Neural cell (in vitro differentiated cells): Measurements from ENCODE around the gene ATL1. TPM values are rescaled to one million over a fixed set of nuclear protein-coding genes. Genes with fewer than 3 reads are reported as not detected.
A peak's percentile ranks its signal among the peaks of the same experiment; 100 is the strongest.

ENCODE experiments used
- H2AFZ ChIP-seq: fragments of 200-600, 300-800 bp; sonication (generic), shearing (Covaris generic); 2 replicates; pipeline ENCODE4 v1.6.0; 2014; ENCODE audit warnings: low read depth, mild to moderate bottlenecking, antibody characterized with exemption, low read length, moderate library complexity
- H3F3A ChIP-seq: fragments of 200-600 bp; shearing (Covaris generic); 2 replicates; pipeline ENCODE4 v1.6.1; 2016; ENCODE audit warnings: mild to moderate bottlenecking, moderate library complexity, mixed read lengths, antibody characterized with exemption, low read length; ENCODE audit not compliant: insufficient read depth, poor library complexity, severe bottlenecking
- H3K27ac ChIP-seq: fragments of 200-600, 300-800 bp; sonication (generic), shearing (Covaris generic); 2 replicates; pipeline ENCODE4 v1.5.1; 2014; ENCODE audit warnings: mild to moderate bottlenecking, low read length, moderate library complexity
- H3K27me3 ChIP-seq: fragments of 300-800, 200-600 bp; sonication (generic), shearing (Covaris generic); 2 replicates; pipeline ENCODE4 v1.6.0; 2014; ENCODE audit warnings: mild to moderate bottlenecking, low read depth, low read length, moderate library complexity; ENCODE audit not compliant: insufficient read depth
- H3K36me3 ChIP-seq: fragments of 300-800, 200-600 bp; sonication (generic), shearing (Covaris generic); 2 replicates; pipeline ENCODE4 v1.5.1; 2014; ENCODE audit warnings: mild to moderate bottlenecking, antibody characterized with exemption, low read length, moderate library complexity; ENCODE audit not compliant: insufficient read depth
- H3K4me2 ChIP-seq: fragments of 300-800, 200-600 bp; sonication (generic), shearing (Covaris generic); 2 replicates; pipeline ENCODE4 v1.6.0; 2014; ENCODE audit warnings: mild to moderate bottlenecking, low read length
- H3K4me3 ChIP-seq: fragments of 300-800, 200-600 bp; sonication (generic), shearing (Covaris generic); 2 replicates; pipeline ENCODE4 v1.5.1; 2014; ENCODE audit warnings: mild to moderate bottlenecking, low read length, moderate library complexity
- H3K79me2 ChIP-seq: fragments of 200-600 bp; shearing (Covaris generic); replicated peaks from 2 replicates; pipeline ENCODE4 v1.6.0; 2014; ENCODE audit warnings: mild to moderate bottlenecking, low read length, moderate library complexity; ENCODE audit not compliant: insufficient read depth
- H3K9ac ChIP-seq: fragments of 300-800, 200-600 bp; sonication (generic), shearing (Covaris generic); 2 replicates; pipeline ENCODE4 v1.6.1; 2016; ENCODE audit warnings: mild to moderate bottlenecking, low read length, mixed read lengths
- H3K9me2 ChIP-seq: fragments of 200-600 bp; shearing (Covaris generic); 2 replicates; pipeline ENCODE4 v1.6.1; 2016; ENCODE audit warnings: mild to moderate bottlenecking, low read length, mixed read lengths; ENCODE audit not compliant: insufficient read depth
- H3K9me3 ChIP-seq: fragments of 200-600, 300-800 bp; sonication (generic), shearing (Covaris generic); 2 replicates; pipeline ENCODE4 v1.6.1; 2016; ENCODE audit warnings: mild to moderate bottlenecking, mixed run types, low read length, moderate library complexity, mixed read lengths
- H4K20me1 ChIP-seq: fragments of 200-600 bp; shearing (Covaris generic); 2 replicates; pipeline ENCODE4 v1.6.1; 2016; ENCODE audit warnings: mild to moderate bottlenecking, mixed run types; ENCODE audit not compliant: insufficient read depth
- EZH2 ChIP-seq: fragments of 200-600, 300-800 bp; shearing (Covaris generic), sonication (generic); IDR thresholded peaks from 2 replicates; pipeline ENCODE4 v1.6.1; 2014; ENCODE audit warnings: antibody characterized with exemption, low read length, borderline replicate concordance, mild to moderate bottlenecking; ENCODE audit not compliant: insufficient read depth, poor library complexity, severe bottlenecking
- MXI1 ChIP-seq: fragments of 450-650 bp; conservative IDR thresholded peaks from 2 replicates; pipeline ENCODE4 v1.6.1; 2014; ENCODE audit warnings: antibody characterized with exemption, mild to moderate bottlenecking; ENCODE audit not compliant: poor library complexity, severe bottlenecking
- RAD21 ChIP-seq: fragments of 450-650 bp; conservative IDR thresholded peaks from 2 replicates; pipeline ENCODE4 v1.6.1; 2014; ENCODE audit warnings: antibody characterized with exemption, mild to moderate bottlenecking, moderate library complexity
- SMC3 ChIP-seq: fragments of 450-650 bp; conservative IDR thresholded peaks from 2 replicates; pipeline ENCODE4 v1.6.1; 2014; ENCODE audit warnings: antibody characterized with exemption, mild to moderate bottlenecking, moderate library complexity; ENCODE audit not compliant: poor library complexity
- TAF1 ChIP-seq: IDR thresholded peaks from 2 replicates; pipeline ENCODE4 v1.6.1; 2012; ENCODE audit warnings: low read depth
- polyA plus RNA-seq: library from polyadenylated mRNA; depleted of rRNA; stranded (reverse); fragments of >200 nt; gene quantifications from 2 replicates; pipeline ENCODE4 v1.2.3, GENCODE V29; 2014
- TF ChIP-seq, protein P1 (sequence below): fragments of 450-650 bp; IDR thresholded peaks from 2 replicates; pipeline ENCODE4 v1.5.1; 2014; ENCODE audit warnings: antibody characterized with exemption, mild to moderate bottlenecking, moderate library complexity; ENCODE audit not compliant: poor library complexity, severe bottlenecking
- TF ChIP-seq, protein P2 (sequence below): IDR thresholded peaks from 2 replicates; pipeline ENCODE4 v1.6.1; 2012; ENCODE audit warnings: borderline replicate concordance

Gene ATL1
- polyA plus RNA-seq, 1 donor from 2014 or later, result 70.4 TPM

DNA sequence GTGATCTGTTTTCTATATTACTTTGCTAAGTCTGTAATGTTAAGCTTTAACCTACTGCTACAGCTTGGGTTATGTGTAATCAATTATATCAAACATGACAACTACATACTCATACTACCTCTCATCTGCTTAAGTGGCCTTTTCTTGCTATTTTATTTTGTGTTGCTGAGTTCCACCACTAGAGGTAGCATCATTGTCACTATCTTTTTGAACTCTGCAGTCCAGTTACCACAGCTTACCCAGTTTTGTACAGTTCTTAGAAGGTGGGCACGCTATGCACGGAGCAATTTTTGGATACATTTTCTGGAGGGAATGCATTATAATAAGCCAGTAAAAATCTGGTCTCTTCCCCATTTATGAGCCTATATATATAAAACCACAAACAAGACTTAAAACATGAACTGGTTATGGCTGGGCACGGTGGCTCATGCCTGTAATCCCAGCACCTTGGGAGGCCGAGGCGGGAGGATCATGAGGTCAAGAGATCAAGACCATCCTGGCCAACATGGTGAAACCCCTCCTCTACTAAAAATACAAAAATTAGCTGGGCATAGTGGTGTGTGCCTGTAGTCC, 59.7 kb downstream of the ATL1 start:
- no peak overlapping the region for H3K4me2 ChIP-seq
- H2AFZ ChIP-seq, result no peak overlapping the region
- no peak overlapping the region for H3K9ac ChIP-seq
- no peaks in the 10 kb centered on the region for H3K79me2 ChIP-seq
- no peaks in the 10 kb centered on the region for H3K27me3 ChIP-seq
- no peak overlapping the region for H3K4me3 ChIP-seq
- no peaks in the 10 kb centered on the region for H3F3A ChIP-seq
- TF ChIP-seq SMC3 (no peak), RAD21 (peak; percentile 36), TAF1 (no peak), EZH2 (no peak)
- TF ChIP-seq, protein P1, sequence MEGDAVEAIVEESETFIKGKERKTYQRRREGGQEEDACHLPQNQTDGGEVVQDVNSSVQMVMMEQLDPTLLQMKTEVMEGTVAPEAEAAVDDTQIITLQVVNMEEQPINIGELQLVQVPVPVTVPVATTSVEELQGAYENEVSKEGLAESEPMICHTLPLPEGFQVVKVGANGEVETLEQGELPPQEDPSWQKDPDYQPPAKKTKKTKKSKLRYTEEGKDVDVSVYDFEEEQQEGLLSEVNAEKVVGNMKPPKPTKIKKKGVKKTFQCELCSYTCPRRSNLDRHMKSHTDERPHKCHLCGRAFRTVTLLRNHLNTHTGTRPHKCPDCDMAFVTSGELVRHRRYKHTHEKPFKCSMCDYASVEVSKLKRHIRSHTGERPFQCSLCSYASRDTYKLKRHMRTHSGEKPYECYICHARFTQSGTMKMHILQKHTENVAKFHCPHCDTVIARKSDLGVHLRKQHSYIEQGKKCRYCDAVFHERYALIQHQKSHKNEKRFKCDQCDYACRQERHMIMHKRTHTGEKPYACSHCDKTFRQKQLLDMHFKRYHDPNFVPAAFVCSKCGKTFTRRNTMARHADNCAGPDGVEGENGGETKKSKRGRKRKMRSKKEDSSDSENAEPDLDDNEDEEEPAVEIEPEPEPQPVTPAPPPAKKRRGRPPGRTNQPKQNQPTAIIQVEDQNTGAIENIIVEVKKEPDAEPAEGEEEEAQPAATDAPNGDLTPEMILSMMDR, result peak; percentile 57
- no peaks in the 10 kb centered on the region for H3K9me3 ChIP-seq
- H3K36me3 ChIP-seq, result peaks cover 14% of the 10 kb centered on the region
- no peaks in the 10 kb centered on the region for H4K20me1 ChIP-seq
- H3K27ac ChIP-seq, result no peak overlapping the region
- H3K9me2 ChIP-seq, result no peaks in the 10 kb centered on the region

DNA sequence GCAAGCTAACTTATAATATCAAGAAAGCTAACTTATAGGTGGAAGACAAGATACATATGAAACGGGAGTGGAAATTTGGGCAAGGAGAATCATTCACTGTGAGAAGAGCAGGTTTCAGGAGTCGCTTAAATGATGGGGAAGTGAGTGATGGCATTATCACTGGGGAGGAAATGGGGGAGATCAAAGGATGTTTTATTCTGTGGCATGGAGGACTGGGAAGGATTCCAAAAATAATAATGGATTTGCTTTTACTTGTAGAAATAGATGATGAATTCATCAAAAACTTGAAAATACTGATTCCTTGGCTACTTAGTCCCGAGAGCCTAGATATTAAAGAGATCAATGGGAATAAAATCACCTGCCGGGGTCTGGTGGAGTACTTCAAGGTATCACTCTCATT, 60.4 kb downstream of the ATL1 start:
- no peak overlapping the region for H3K4me2 ChIP-seq
- TF ChIP-seq MXI1 (no peak), EZH2 (no peak), RAD21 (no peak)
- TF ChIP-seq, protein P1, result no peak
- H3K9ac ChIP-seq, result no peak overlapping the region
- H4K20me1 ChIP-seq, result no peaks in the 10 kb centered on the region
- no peaks in the 10 kb centered on the region for H3F3A ChIP-seq
- no peaks in the 10 kb centered on the region for H3K9me2 ChIP-seq
- no peak overlapping the region for H3K4me3 ChIP-seq
- H3K27me3 ChIP-seq, result no peaks in the 10 kb centered on the region
- no peaks in the 10 kb centered on the region for H3K9me3 ChIP-seq
- peaks cover 14% of the 10 kb centered on the region for H3K36me3 ChIP-seq
- H2AFZ ChIP-seq, result no peak overlapping the region
- no peaks in the 10 kb centered on the region for H3K79me2 ChIP-seq
- no peak overlapping the region for H3K27ac ChIP-seq

DNA sequence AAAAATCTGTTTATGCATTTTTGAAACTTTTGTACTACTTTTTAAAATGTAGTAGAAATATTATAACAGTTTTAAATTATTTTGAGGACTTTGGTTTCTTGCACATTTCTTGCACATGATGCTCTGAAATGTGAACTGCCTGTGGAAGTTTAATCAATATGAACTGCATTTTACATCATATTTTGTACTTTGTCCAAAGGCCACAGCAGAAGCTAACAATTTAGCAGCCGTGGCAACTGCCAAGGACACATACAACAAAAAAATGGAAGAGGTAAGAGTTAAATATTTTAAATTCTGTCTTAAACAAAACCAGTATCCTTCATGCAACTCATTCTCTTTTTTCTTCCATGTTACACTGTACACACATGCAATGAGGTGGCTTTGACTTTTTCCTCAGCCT, 63.0 kb downstream of the ATL1 start:
- Histone ChIP-seq H3K4me2 (no peak overlapping the region), H3K27ac (no peak overlapping the region), H2AFZ (no peak overlapping the region), H3K79me2 (no peaks in the 10 kb centered on the region), H3K9me2 (no peaks in the 10 kb centered on the region), H3K27me3 (no peaks in the 10 kb centered on the region), H3F3A (no peaks in the 10 kb centered on the region), H3K4me3 (no peak overlapping the region), H3K9me3 (no peaks in the 10 kb centered on the region), H4K20me1 (no peaks in the 10 kb centered on the region), H3K36me3 (no peaks in the 10 kb centered on the region), H3K9ac (no peak overlapping the region)
- no peak for TF ChIP-seq RAD21
- TF ChIP-seq, protein P2, sequence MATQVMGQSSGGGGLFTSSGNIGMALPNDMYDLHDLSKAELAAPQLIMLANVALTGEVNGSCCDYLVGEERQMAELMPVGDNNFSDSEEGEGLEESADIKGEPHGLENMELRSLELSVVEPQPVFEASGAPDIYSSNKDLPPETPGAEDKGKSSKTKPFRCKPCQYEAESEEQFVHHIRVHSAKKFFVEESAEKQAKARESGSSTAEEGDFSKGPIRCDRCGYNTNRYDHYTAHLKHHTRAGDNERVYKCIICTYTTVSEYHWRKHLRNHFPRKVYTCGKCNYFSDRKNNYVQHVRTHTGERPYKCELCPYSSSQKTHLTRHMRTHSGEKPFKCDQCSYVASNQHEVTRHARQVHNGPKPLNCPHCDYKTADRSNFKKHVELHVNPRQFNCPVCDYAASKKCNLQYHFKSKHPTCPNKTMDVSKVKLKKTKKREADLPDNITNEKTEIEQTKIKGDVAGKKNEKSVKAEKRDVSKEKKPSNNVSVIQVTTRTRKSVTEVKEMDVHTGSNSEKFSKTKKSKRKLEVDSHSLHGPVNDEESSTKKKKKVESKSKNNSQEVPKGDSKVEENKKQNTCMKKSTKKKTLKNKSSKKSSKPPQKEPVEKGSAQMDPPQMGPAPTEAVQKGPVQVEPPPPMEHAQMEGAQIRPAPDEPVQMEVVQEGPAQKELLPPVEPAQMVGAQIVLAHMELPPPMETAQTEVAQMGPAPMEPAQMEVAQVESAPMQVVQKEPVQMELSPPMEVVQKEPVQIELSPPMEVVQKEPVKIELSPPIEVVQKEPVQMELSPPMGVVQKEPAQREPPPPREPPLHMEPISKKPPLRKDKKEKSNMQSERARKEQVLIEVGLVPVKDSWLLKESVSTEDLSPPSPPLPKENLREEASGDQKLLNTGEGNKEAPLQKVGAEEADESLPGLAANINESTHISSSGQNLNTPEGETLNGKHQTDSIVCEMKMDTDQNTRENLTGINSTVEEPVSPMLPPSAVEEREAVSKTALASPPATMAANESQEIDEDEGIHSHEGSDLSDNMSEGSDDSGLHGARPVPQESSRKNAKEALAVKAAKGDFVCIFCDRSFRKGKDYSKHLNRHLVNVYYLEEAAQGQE, result no peak
